Lower leg skin (tissue), 4 donors: ENCODE measurements around the gene ATP8A2. TPM values are rescaled to one million over a fixed set of nuclear protein-coding genes. Genes with fewer than 3 reads are reported as not detected.
"Not testable (repeated sequence)": the region's sequence is repeated elsewhere in the genome, so short reads cannot be mapped to it uniquely, and the experiment has no call there.

ENCODE experiments used
- DNase-seq, 2 donors: peaks; one replicate each; pipeline ENCODE4 v3.0.0-alpha.2; 2019; ENCODE audit warnings: low spot score in 2 of 2
- H3K4me3 ChIP-seq: fragments of 200-600 bp; sonication (generic); 2 replicates; pipeline ENCODE4 v1.5.1; 2017; ENCODE audit warnings: mild to moderate bottlenecking, low read depth; ENCODE audit not compliant: poor library complexity, severe bottlenecking
- CTCF ChIP-seq, 3 donors: fragments of 450-650 bp; IDR thresholded peaks; one replicate each; pipeline ENCODE4 v1.5.1; 2016; ENCODE audit warnings: antibody characterized with exemption in 3 of 3, mild to moderate bottlenecking in 3 of 3, moderate library complexity in 2 of 3
- POLR2A ChIP-seq, 2 donors: fragments of 450-650 bp; IDR thresholded peaks; one replicate each; pipeline ENCODE4 v1.6.1; 2016 to 2017; ENCODE audit warnings: antibody characterized with exemption in 2 of 2, mild to moderate bottlenecking in 1 of 2, moderate library complexity in 1 of 2
- WGBS, 2 donors: methylation state at CpG; one replicate each; pipeline ENCODE4 v1.1.5; 2018; 5-methylcytosine and 5-hydroxymethylcytosine counted together
- intact Hi-C: fragments of 100-400 bp; cut with DNase I; formaldehyde crosslinking; loops from one replicate; pipeline ENCODE4 v1.15.0; 2023; ENCODE audit warnings: low total_unique reads
- total RNA-seq, 4 donors: library from RNA; depleted of rRNA; stranded (reverse); fragments of >200 nt; gene quantifications; one replicate each; pipeline ENCODE4 v1.1.0, GENCODE V29; 2016

The ATP8A2 gene
- total RNA-seq, 4 donors from 2014 or later = 0.05 to 0.23 TPM; not detected in 2

DNA sequence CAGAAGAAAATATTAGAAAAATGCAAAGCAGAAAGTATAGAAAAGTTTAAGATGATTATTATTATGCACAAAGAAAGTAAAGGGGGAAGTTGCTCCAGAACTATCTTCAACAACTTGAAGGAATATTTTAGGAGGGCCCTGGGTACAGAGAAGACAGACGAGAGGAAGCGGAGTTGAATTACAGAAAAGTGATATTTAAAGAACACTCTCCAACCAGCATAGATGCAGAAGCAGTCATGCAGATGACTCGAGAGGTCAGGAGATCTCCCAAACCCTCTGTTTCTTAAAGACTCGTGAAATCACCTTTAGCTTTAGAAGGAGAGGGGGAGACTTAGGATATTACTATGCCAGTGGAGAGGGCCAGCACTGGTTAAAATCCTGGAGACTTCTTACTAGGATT lies 688.6 kb downstream of the ATP8A2 start:
- intact Hi-C loops = loop anchor here (5.0 kb wide), 1 partner anchor 483 kb away; no protein-coding TSS in a partner anchor
- TF ChIP-seq CTCF (IDR thresholded peaks at IDR 0.05) = no peak
- no peak for TF ChIP-seq POLR2A (IDR thresholded peaks at IDR 0.05)
- WGBS, 2 donors = 86 to 87% methylated on average over 4 of the region's 4 CpGs

GRCh38 chr13:26061256-26061655 lies 689.5 kb downstream of the ATP8A2 start:
- no peak for DNase-seq
- TF ChIP-seq POLR2A (IDR thresholded peaks at IDR 0.05) (no peak), CTCF (IDR thresholded peaks at IDR 0.05) (no peak)
- WGBS, 2 donors = 80 to 86% methylated on average over 5 of the region's 5 CpGs
- no peak overlapping the region for H3K4me3 ChIP-seq
- intact Hi-C loops = loop anchor here (5.0 kb wide), 1 partner anchor 484 kb away; no protein-coding TSS in a partner anchor

More for the DNA sequence above, 688.6 kb downstream of the ATP8A2 start:
- DNase-seq = no peak
- no peak overlapping the region for H3K4me3 ChIP-seq

- intact Hi-C loops = loop anchor here (5.0 kb wide), 1 partner anchor 485 kb away; no protein-coding TSS in a partner anchor
- DNase-seq = no peak
- H3K4me3 ChIP-seq = no peak overlapping the region
- TF ChIP-seq POLR2A (IDR thresholded peaks at IDR 0.05) = no peak
- no peak for TF ChIP-seq CTCF (IDR thresholded peaks at IDR 0.05)
- WGBS, 2 donors = 69 to 76% methylated on average over 6 of the region's 6 CpGs
Observed at GRCh38 chr13:26061947-26062346, 690.2 kb downstream of the ATP8A2 start.

- intact Hi-C loops = loop anchor here (5.0 kb wide), 1 partner anchor 486 kb away; no protein-coding TSS in a partner anchor
Observed at GRCh38 chr13:26062853-26063444, 691.2 kb downstream of the ATP8A2 start.

GRCh38 chr13:26066492-26066891 lies 694.7 kb downstream of the ATP8A2 start:
- intact Hi-C loops, DNase-seq, H3K4me3 ChIP-seq: not testable (repeated sequence)
- WGBS, 2 donors = 82 to 83% methylated on average over 7 of the region's 7 CpGs

More at GRCh38 chr13:26062853-26063444, 691.2 kb downstream of the ATP8A2 start:
- no peak overlapping the region for H3K4me3 ChIP-seq
- WGBS, 2 donors = 49 to 52% methylated on average over 5 of the region's 5 CpGs
- TF ChIP-seq CTCF (IDR thresholded peaks at IDR 0.05) (no peak), POLR2A (IDR thresholded peaks at IDR 0.05) (no peak)
- peak in 1 of 2 donors; percentile 25 for DNase-seq

- TF ChIP-seq CTCF (IDR thresholded peaks at IDR 0.05) (no peak), POLR2A (IDR thresholded peaks at IDR 0.05) (no peak)
- intact Hi-C loops = no loop called here
- no peak for DNase-seq
- H3K4me3 ChIP-seq = no peak overlapping the region
- WGBS, 2 donors = 94 to 100% methylated on average over 3 of the region's 3 CpGs
Observed at GRCh38 chr13:26067601-26068000, 695.8 kb downstream of the ATP8A2 start.

DNA sequence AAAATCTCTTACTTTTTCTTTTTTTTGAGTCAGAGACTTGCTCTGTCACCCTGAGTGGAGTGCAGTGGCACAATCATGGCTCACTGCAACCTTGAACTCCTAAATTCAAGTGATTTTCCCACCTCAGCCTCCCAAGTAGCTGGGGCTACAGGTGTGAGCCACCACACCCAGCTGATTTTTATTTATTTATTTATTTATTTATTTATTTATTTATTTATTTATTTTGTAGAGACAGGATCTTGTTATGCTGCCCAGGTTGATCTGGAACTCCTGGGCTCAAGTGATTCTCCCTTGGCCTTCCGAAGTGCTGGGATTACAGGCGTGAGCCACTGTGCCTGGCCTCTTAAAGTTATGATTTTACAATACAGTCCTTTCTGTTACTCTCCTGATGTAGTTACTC lies 696.6 kb downstream of the ATP8A2 start:
- intact Hi-C loops, H3K4me3 ChIP-seq, DNase-seq: not testable (repeated sequence)
- 97 to 98% methylated on average over 2 of the region's 2 CpGs for WGBS, 2 donors

GRCh38 chr13:26069642-26070041 lies 697.9 kb downstream of the ATP8A2 start:
- H3K4me3 ChIP-seq, DNase-seq: not testable (repeated sequence)
- intact Hi-C loops = loop anchor here (10.0 kb wide), 1 partner anchor 1065 kb away; no protein-coding TSS in a partner anchor
- 82 to 84% methylated on average over 8 of the region's 8 CpGs for WGBS, 2 donors
